GM12892 (cell line): Measurements from ENCODE around the gene PARPBP.
A peak's percentile ranks its signal among the peaks of the same experiment; 100 is the strongest.
"Not testable (repeated sequence)": the region's sequence is repeated elsewhere in the genome, so short reads cannot be mapped to it uniquely, and the experiment has no call there.

Source experiments
- DNase-seq: peaks from one replicate; pipeline ENCODE4 v3.0.0; 2011; ENCODE audit not compliant: insufficient read length
- FAIRE-seq: peaks from 2 replicates; lab custom pipeline; 2011; peaks lifted over from hg19 to GRCh38; lab: Jason Lieb, UNC
- POLR2A ChIP-seq: IDR thresholded peaks from 2 replicates; pipeline ENCODE4 v1.6.1; 2011; ENCODE audit warnings: low read depth, low read length, control low read depth
- POLR2AphosphoS5 ChIP-seq: IDR thresholded peaks from 2 replicates; pipeline ENCODE4 v1.6.1; 2011; ENCODE audit warnings: low read depth, low read length, control low read depth
- TAF1 ChIP-seq: IDR thresholded peaks from 2 replicates; pipeline ENCODE4 v1.6.1; 2011; ENCODE audit warnings: low read depth, mild to moderate bottlenecking, control low read depth, low read length, borderline replicate concordance

PARPBP gene

DNA sequence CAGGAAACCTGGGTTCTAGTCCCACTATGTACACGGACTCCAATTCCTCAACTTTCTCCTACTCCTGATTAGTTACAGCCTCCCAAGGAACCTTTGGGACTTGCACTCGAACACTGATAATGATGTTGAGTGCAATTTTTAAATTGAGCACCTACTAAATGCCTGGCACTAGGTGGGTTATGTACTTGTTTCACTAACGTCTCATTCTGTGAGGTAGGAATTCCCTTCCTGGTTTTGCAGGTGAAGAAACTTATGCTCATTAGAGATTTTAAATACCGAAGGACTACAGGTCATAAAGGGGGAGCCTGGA, 536 bp downstream of the PARPBP start:
- TF ChIP-seq TAF1 (no peak), POLR2AphosphoS5 (no peak), POLR2A (no peak)
- DNase-seq (no peak), FAIRE-seq (no peak)

DNA sequence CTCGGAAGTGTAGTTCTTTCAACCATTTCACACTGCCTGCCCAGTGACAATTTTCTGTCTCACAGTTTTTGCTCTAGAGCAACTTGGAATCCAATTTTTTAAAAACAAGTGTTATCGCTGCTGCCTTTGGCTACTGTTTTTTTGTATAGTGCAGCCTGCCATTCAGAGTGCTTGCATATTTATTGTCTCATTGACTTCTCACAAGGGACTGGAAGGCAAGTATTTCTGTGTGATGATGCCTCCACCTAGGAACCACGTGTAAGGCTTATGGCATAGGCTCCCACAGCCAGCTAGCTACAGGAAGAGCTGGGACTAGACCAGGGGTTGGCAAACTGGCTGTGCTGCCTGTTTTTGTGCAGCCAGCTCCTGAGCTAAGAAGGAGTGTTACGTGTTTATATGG, 903 bp downstream of the PARPBP start:
- no peak for DNase-seq
- FAIRE-seq = no peak
- TF ChIP-seq POLR2A (no peak), POLR2AphosphoS5 (no peak), TAF1 (no peak)

DNA sequence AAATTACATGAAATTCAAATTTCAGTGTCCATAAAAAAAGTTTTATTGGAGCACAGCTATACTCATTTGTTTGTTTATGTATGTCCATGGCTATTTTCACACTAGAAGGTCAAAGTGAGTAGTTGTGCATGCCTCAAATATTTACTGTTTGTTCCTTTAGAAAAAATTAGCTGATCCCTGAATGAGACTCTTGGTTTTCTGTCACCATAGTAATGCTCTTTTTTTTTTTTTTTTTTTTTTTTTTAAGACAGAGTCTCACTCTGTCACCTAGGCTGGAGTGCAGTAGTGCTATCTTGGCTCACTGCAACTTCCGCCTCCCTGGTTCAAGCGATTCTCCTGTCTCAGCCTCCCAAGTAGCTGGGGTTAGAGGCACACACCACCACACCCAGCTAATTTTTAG, 1.3 kb downstream of the PARPBP start:
- FAIRE-seq, DNase-seq: not testable (repeated sequence)

DNA sequence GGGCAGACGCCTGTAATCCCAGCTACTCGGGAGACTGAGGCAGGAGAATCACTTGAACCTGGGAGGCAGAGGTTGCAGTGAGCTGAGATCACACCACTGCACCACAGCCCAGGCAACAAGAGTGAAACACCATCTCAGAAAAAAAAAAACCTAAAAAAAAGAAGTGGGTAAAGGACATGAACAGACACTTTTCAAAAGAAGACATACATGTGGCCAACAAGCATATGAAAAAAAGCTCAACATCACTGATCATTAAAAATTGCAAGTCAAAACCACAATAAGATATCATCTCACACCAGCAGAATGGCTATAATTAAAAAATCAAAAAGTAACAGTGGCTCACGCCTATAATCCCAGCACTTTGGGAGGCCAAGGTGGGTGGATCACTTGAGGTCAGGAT, 10.7 kb downstream of the PARPBP start:
- not testable (repeated sequence) for FAIRE-seq, DNase-seq

DNA sequence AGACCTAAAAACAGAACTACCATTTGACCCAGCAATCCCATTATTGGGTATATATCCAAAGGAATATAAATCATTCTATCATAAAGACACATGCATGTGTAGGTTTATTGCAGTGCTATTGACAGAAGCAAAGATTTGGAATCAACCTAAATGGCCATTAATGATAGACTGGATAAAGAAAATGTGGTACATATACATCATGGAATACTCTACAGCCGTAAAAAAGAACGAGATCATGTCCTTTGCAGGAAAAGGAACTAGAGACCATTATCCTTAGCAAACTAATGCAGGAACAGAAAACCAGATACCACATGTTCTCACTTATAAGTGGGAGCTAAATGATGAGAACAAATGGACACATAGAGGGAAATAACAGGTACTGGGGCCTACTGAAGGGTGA, 11.5 kb downstream of the PARPBP start:
- not testable (repeated sequence) for DNase-seq, FAIRE-seq

DNA sequence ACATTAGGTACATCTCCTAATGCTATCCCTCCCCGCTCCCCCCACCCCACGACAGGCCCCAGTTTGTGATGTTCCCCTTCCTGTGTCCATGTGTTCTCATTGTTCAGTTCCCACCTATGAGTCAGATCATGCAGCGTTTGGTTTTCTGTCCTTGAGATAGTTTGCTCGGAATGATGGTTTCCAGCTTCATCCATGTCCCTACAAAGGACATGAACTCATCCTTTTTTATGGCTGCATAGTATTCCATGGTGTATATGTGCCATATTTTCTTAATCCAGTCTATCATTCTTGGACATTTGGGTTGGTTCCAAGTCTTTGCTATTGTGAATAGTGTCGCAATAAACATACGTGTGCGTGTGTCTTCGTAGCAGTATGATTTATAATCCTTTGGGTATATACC, 17.6 kb downstream of the PARPBP start:
- not testable (repeated sequence) for DNase-seq, FAIRE-seq

DNA sequence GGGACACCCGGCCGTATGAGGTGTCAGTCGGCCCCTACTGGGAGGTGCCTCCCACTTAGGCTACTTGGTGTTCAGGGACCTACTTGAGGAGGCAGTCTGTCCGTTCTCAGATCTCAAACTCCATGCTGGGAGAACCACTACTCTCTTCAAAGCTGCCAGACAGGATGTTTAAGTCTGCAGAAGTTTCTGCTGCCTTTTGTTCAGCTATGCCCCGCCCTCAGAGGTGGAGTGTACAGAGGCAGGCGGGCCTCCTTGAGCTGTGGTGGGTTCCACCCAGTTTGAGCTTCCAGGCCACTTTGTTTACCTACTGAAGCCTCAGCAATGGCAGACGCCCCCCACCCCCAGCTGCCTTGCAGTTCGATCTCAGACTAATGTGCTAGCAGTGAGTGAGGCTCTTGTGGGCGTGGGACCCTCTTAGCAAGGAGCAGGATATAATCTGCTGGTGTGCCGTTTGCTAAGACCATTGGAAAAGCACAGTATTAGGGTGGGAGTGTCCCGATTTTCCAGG, 22.9 kb downstream of the PARPBP start:
- FAIRE-seq, DNase-seq: not testable (repeated sequence)

DNA sequence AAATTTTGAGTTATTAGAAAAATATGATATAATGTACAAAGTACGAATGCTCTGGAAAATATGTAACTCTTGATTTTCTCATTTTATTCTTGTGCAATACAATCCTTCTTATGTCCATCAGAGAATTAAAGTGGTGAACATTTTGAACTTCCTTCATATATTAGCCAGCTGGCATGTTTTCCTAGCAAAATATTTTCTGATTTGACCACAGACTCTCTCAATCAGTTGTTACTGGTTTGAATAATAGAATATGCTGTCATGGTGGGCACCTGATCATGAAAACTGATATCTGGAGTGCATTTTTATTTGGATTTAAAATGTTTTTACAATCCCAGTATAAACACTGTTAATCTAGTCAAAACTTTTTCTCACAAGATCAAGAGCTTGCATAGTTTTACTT, 24.2 kb downstream of the PARPBP start:
- no peak for FAIRE-seq
- no peak for DNase-seq
- no peak for TF ChIP-seq POLR2AphosphoS5
- no peak for TF ChIP-seq TAF1
- TF ChIP-seq POLR2A = no peak

DNA sequence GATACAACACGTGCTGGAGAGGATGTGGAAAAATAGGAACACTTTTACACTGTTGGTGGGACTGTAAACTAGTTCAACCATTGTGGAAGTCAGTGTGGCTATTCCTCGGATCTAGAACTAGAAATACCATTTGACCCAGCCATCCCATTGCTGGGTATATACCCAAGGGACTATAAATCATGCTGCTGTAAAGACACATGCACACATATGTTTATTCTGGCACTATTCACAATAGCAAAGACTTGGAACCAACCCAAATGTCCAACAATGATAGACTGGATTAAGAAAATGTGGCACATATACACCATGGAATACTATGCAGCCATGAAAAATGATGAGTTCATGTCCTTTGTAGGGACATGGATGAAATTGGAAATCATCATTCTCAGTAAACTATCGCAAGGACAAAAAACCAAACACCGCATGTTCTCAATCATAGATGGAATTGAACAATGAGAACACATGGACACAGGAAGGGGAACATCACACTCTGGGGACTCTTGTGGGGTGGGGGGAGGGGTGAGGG, 27.1 kb downstream of the PARPBP start:
- not testable (repeated sequence) for FAIRE-seq, DNase-seq

DNA sequence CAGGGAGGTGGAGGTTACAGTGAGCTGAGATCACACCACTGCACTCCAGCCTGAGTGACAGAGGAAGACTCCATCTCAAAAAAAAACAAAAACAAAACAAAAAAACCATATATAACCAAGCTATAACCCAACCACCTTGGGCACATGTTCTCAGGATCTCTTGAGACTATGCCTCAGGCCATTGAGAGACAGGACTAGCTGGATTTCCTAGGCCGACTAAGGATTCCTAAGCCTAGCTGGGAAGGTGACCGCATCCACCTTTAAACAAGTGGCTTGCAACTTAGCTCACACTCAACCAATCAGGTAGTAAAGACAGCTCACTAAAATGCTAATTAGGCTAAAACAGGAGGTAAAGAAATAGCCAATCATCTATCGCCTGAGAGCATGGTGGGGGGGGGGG, 35.2 kb downstream of the PARPBP start:
- DNase-seq, FAIRE-seq: not testable (repeated sequence)

DNA sequence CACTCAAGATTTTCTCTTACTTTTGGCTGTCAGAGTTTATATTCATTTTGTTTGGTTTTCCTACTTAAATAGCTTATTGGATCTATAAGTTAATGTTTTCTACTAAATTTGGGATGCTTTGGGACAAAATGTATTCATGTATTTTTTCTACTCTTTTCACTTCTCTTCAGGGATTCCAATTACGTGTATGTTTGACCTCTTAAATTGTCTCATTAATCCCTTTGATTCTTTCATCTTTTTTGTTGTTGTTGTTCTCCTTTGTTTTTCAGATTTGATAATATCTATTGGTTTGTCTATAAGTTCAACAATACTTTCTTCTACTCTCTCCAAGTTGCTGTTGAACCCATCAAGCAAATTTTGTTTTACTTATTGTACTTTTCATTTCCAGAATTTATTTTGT, 43.4 kb downstream of the PARPBP start:
- DNase-seq (no peak), FAIRE-seq (no peak)
- no peak for TF ChIP-seq TAF1

DNA sequence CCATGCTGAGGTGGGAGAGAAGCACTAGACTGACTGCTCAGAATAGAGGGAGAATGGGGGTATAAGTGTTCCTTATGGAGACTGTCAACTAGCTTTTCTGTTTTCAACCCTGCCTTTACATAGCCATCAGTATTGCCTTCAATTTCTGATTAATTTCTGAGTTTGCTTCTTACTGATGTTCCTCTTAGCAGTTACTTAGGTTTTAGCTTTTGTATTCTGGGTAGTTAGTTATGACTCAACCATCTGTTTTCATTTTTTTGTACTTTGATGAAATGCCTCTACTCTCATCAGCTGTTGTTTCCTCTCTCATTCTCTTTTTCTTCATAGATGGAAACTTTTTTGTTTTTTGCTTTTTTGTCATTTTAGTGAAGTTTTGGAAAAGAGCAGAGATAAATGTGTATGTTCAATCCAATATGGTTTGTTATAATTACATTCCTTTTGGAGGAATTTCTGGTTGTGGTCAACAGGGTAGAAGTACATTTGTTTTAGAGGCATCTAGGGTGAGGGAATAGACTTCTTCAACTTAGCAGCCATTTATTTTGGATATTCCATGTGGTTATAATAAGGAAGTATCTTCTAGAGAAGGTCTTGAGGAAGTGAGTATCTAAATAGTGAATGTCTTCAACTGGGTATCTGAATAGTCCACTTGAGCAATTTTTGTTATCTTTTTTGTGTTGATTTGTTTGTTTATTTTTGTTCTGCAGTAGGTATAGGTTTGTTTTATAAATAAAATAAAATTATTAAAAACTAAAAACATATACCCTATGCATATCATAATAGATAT, 48.0 kb downstream of the PARPBP start:
- TF ChIP-seq TAF1 (no peak), POLR2A (no peak), POLR2AphosphoS5 (no peak)
- DNase-seq (no peak), FAIRE-seq (peak; percentile 44)

DNA sequence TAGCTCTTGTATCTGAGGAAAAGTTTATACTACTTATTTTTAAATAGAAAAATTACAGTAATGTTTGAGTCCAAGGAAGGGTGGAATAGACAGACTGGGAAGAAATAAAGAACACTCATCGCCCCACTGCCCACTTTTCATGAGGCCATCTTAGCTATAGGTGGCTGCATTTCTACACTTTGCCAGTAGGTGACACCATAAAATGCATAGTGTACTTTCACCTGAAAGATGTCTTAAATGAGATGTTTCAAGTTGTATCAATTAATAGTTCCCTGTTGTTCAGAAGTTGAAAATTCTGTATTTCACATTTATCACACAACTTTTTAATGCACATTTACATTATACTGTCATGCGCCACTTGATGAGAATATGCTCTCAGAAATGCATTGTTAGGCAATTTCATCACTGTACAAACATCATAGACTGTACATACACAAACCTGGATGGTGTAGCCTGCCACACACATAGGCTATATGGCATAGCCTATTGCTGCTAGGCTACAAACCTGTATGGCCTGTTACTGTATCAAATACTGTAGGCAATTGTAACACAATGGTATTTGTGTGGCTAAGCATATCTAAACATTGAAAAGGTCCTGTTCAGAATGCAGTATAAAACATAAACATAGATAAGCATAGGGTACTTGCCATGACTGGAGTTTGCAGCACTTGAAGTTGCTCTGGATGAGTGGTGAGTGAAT, 50.1 kb downstream of the PARPBP start:
- TF ChIP-seq TAF1 = no peak
- no peak for TF ChIP-seq POLR2AphosphoS5
- no peak for TF ChIP-seq POLR2A
- DNase-seq (no peak), FAIRE-seq (peak; percentile 50)

DNA sequence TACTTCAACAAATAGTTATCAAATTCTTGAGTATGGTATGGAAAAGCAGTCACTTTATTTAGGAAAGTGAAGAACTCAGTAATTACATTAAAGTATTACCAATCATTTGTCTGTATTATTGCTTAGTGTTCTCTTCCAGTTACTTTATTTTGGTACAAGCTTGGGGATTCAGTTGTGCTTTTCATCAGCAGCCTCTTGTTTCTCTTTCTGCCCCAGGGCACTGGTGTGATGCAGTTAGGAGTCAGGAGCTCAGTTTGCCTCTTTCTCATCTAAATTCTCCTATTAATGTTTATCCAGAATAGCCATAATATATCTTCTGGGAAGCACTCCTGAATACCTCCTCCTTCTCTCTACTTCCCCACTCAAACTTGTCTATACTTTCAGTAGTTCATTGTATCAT, 52.0 kb downstream of the PARPBP start:
- no peak for DNase-seq
- no peak for FAIRE-seq
- TF ChIP-seq TAF1 (no peak), POLR2A (no peak), POLR2AphosphoS5 (no peak)
